CD4-positive, alpha-beta T cell treated with Interleukin-4 for 4 hours (primary cell): Measurements from ENCODE around the gene KANK2.
"Not testable (repeated sequence)": the region's sequence is repeated elsewhere in the genome, so short reads cannot be mapped to it uniquely, and the experiment has no call there.

Source experiments
- DNase-seq: peaks from one replicate; pipeline ENCODE4 v3.0.0-alpha.2; 2020

The KANK2 gene

DNA sequence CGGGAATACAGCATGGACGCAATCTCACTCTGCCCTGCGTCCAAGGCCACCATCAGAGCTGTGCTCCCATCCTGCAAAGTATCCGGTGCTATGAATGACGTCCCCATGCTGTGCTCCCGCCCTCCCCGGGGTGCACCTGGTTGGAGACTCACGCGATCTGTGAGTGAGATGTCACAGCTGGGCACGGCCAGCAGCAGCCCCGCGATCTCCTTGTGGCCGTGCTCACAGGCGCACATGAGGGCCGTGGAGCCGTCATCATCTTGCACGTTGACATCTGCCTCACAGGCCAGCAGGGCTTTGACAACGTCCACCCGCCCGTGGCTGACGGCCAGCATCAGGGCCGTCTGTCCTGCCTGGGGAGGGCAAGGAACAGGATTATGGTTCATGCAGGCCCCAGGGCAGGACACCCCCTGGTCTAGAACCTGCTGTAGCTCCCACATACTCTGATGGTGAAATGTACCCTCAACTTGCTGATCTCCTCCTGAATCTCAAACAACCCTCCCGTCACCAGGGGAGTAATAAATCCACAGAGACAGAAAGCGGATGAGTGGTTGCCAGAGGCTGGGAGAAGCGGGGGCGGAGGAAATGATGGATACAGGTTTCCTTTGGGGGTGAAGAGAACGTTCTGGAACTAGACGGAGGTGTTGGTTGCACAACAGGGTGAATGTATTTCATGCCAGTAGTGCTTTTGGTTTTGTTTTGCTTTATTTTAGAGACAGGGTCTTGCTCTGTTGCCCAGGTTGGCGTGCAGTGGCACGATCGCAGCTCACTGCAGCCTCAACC lies 27.3 kb downstream of the KANK2 start:
- DNase-seq, result no peak

DNA sequence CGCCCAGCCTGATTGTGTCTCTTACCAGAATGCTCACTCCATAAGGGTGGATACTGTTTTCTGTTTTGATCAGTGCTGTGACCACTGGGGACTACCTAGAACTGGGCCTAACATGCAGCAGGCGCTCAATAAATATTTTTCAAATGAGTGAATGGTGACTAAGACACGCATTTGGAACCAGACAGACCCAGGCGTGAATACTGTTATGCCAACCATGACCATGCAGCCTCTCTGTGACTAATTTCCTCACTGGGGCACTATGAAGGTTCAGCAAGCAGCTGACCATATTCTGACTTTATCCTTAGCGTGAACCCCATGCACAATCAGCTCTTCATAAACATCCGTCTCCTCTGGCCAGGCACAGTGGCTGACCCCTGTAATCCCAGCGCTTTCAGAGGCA lies 28.8 kb downstream of the KANK2 start:
- no peak for DNase-seq

GRCh38 chr19:11166281-11167142 lies 30.8 kb downstream of the KANK2 start:
- no peak for DNase-seq

GRCh38 chr19:11165486-11166030 lies 31.8 kb downstream of the KANK2 start:
- DNase-seq, result no peak

DNA sequence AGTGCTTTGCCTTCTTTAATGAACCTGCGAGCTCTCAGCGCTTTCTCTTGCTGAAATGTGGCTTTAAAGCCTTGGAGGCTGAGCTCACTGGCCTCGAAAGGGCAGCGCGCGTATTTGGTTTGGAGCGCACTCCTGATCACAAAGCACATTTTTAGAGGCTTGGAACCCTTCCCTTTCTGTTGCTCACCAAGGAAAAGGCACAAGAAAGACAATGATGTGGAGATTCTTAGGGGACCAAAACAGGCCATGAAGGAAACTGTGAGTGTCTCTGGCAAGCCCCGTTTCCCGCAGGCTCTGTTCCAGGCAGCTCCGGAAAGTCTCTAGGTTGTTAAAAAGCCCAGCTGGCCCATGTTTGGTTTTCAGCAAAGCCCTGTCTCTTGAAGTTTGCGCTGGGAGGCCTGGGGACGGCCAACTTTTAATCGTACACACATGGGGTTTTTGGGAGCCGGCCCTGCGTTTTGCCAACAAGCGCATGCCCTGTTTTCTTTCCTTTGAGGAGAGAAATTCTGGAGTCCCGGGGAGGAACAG lies 32.4 kb downstream of the KANK2 start:
- no peak for DNase-seq

GRCh38 chr19:11164296-11164695 lies 33.0 kb downstream of the KANK2 start:
- DNase-seq, result no peak

- not testable (repeated sequence) for DNase-seq
Measured at GRCh38 chr19:11160440-11160768, 36.9 kb downstream of the KANK2 start.

DNA sequence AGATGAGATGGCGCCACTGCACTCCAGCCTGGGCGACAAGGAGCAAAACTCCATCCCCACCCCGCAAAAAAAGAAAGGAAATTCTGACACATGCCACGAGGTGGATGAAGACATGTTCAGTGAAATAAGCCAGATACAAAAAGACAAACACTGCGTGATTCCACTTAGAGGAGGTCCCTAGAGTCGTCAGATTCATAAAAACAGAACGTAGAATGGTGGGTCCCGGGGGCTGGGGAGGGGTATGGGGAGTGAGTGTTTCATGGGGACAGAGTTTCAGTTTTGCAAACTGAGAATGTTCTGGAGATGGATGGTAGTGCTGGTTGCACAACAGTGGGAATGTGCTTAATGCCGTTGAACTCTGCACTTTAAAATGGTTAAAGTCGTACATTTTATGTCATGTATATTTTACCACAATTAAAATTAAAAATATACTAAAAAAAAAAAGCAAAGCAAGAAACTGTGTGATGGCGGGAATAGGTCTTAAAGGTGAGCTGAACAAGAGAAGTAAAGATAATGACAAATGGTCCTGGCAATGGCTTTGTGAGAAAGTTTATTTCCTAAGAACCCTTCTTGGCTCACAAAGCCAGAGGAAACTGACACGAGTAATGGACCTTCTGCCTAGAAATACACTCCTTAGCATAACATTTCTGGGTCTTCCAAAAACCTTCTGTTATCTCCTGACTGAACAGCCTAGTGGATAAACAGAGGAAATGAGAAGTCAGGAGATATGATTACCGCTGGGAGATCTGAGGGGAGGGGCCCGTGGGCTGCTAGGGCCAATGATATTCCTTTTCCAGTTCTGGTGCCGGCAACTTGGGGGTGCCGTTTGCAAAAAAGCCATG lies 37.5 kb downstream of the KANK2 start:
- DNase-seq, result no peak

- DNase-seq, result peak; percentile 97
Measured at GRCh38 chr19:11155373-11156120, 41.8 kb downstream of the KANK2 start, which contains the start of gene SPC24. SPC24 (minus strand) TSS chr19:11155782; CDS start chr19:11155776, 6 bp downstream.

DNA sequence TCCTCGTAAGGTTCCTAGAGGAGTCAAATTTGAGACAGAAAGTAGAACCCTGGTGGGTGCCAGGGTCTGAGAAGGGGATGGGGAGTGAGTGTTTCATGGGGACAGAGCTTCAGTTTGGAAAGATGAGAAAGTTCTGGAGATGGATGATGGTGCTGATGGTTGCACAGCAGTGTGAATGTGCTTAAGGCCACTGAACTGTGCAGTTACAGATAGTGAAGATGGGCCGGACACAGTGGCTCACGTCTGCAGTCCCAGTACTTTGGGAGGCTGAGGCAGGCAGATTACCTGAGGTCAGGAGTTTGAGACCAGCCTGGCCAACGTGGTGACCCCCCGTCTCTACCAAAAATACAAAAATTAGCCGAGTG lies 42.7 kb downstream of the KANK2 start:
- DNase-seq, result no peak

GRCh38 chr19:11152318-11153062 lies 44.9 kb downstream of the KANK2 start:
- no peak for DNase-seq

GRCh38 chr19:11151181-11151580 lies 46.2 kb downstream of the KANK2 start:
- no peak for DNase-seq

GRCh38 chr19:11148001-11148400 lies 49.3 kb downstream of the KANK2 start:
- no peak for DNase-seq

GRCh38 chr19:11145536-11145924 lies 51.8 kb downstream of the KANK2 start:
- DNase-seq, result no peak

DNA sequence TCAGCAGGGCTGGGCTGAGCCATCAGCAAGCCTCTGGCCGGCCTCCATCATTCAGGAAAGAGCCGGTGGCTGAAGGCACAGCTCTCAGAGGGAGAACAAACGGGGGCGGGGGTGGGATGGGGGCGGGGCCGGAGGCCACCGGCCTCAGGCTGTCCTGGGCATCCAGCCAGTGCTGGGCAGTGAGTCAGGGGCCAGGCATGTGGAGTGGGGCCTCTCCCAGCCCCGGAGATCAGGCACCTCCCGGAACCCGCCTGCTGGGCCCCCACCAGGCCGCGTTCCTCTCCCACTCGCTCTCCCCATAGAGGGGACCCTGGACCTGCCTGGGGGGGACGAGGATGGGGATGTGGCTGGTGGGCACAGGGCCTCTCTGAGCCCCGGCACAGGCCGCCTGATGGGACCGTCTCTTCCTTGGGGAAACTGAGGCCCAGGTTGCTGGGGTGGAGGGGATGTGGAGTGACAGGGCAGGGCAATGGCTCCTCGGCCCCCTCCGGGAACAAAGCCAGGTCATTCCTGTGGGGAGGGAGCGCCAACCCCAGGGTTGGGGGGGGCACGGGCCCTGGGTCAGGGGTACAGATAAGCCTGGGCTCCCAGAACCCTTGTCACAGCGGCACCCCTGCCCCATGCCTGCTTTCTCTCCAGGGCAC lies 54.7 kb downstream of the KANK2 start:
- no peak for DNase-seq

- DNase-seq, result no peak
Measured at GRCh38 chr19:11141937-11142527, 55.3 kb downstream of the KANK2 start.

- DNase-seq, result no peak
Measured at GRCh38 chr19:11140896-11141295, 56.4 kb downstream of the KANK2 start.

DNA sequence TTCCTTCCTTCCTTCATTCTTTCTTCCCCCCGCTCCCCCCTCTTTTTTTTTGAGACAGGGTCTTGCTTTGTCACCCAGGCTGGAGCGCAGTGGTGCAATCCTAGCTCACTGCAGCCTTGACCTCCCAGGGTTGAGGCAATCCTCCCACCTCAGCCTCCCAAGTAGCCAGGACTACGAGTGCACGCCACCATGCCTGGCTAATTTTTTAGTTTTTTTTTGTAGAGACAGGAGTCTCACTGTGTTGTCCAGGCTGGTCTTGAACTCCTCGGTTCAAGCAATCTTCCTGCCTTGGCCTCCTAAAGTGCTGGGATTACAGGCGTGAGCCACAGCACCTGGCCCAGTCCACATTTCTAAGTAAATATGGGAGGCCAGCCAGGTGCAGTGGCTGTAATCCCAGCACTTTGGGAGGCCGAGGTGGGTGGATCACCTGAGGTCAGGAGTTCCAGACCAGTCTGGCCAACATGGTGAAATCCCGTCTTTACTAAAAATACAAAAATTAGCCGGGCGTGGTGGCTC lies 57.3 kb downstream of the KANK2 start:
- DNase-seq, result not testable (repeated sequence)

DNA sequence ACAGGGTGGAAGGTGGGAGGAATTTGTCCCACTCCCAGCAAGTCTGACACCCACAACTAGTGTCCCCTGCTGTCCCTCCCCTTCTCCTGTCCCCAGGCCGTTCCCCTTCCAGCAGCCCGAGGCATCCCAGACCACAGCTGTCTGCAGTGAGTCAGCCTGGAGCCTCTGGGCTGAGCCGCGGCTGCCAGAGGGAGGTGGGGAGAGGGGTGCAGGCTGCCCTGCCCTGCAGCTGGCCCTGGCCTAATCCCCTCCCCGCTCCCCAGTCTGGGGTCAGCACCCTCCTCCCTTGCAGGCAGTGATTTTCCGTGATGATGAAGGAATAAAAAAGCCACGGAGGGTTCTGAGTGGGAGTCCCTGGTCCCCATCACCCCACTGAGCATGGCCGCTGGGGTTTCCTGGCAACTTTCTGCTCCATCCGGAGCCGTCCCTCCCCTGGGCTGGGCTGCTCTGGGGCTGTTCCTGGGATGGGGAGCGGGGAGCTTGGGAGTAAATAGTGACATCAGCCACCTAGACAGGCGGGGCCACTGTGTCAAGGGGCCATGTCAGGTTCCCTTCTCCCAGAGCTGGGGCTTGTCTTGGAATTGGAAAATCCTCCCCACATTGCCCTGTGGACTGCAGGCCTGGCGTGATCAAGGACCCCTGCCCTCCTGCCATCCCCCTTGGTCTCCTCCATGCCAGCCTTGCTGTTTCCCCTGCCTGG lies 58.6 kb downstream of the KANK2 start:
- no peak for DNase-seq
